GM13977 (cell line): ENCODE data around the gene LIPT2.
"Not testable (repeated sequence)": the region's sequence is repeated elsewhere in the genome, so short reads cannot be mapped to it uniquely, and the experiment has no call there.

Experiments used
- DNase-seq: peaks from one replicate; pipeline ENCODE4 v3.0.0; 2012; ENCODE audit warnings: low spot score
- CTCF ChIP-seq: IDR thresholded peaks from 2 replicates; pipeline ENCODE4 v1.5.1; 2012; ENCODE audit warnings: mild to moderate bottlenecking, control low read depth; ENCODE audit not compliant: insufficient read depth; ENCODE audit errors: extremely low read depth, missing control alignments
- in situ Hi-C: fragments of 300-500 bp; cut with MboI; formaldehyde crosslinking; loops from one replicate; pipeline ENCODE4 v1.12.0; 2022; ENCODE audit warnings: low sequenced_read_pairs, low pct_unique_long_range_greater_than_20kb, mixed read lengths, inconsistent platforms; ENCODE audit not compliant: unreplicated experiment

The LIPT2 gene

GRCh38 chr11:74492974-74493790 lies at the start of gene LIPT2:
Gene LIPT2, minus strand, starts transcription at chr11:74493724. Its CDS starts 21 bp downstream, at chr11:74493703.
- TF ChIP-seq CTCF, result no peak
- in situ Hi-C loops, result no loop called here
- DNase-seq, result peak; percentile 94

- TF ChIP-seq CTCF, result no peak
- in situ Hi-C loops, result no loop called here
- DNase-seq, result no peak
Measured at GRCh38 chr11:74541466-74541865, 47.9 kb upstream of the LIPT2 start.

- in situ Hi-C loops, result no loop called here
- TF ChIP-seq CTCF, result no peak
- no peak for DNase-seq
Measured at GRCh38 chr11:74540270-74540669, 46.7 kb upstream of the LIPT2 start.

GRCh38 chr11:74538680-74539079 lies 45.2 kb upstream of the LIPT2 start:
- no peak for DNase-seq
- no peak for TF ChIP-seq CTCF
- in situ Hi-C loops, result no loop called here

DNA sequence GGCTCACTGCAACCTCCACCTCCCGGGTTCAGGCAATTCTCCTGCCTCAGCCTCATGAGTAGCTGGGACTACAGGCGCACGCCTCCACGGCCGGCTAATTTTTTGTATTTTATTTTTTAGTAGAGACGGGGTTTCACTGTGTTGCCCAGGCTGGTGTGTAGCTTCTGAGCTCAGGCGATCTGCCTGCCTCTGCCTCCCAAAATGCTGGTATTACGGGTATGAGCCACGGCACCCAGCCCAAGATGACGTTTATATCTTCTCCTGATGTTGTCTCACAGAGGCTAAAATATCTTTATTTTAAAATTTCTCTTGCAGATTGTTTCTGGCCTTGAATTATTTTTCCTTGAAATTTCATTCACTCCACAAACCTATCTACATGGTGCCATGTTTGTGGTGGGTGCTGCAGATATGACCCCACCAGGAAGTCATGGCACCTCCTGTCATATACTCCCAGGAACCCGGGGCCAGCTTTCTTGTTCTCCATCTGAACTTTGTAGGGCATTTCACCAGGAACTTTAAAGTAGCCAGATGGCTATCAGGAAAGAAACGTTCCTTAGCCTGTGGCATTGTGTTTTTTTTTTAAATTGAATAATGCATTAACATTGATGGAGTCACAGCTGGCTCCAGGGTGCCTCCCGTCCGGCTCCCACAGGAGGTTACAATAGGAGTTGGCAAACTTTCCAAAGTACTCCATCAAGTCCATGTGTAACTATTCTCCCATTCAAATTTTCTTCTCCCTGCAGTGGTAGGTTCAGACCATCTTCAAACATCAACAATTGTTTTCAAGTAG lies 42.0 kb upstream of the LIPT2 start:
- in situ Hi-C loops, result no loop called here
- TF ChIP-seq CTCF, result no peak
- no peak for DNase-seq

- DNase-seq, in situ Hi-C loops: not testable (repeated sequence)
Measured at GRCh38 chr11:74534946-74535275, 41.4 kb upstream of the LIPT2 start.

GRCh38 chr11:74534216-74534945 lies 40.9 kb upstream of the LIPT2 start:
- DNase-seq, result no peak
- TF ChIP-seq CTCF, result no peak
- in situ Hi-C loops, result no loop called here
